Measurements from ENCODE around the gene PRG2. TPM values are rescaled to one million over a fixed set of nuclear protein-coding genes. Genes with fewer than 3 reads are reported as not detected.

The PRG2 gene
- total RNA-seq, 1 experiment from 2014 or later = not detected

DNA sequence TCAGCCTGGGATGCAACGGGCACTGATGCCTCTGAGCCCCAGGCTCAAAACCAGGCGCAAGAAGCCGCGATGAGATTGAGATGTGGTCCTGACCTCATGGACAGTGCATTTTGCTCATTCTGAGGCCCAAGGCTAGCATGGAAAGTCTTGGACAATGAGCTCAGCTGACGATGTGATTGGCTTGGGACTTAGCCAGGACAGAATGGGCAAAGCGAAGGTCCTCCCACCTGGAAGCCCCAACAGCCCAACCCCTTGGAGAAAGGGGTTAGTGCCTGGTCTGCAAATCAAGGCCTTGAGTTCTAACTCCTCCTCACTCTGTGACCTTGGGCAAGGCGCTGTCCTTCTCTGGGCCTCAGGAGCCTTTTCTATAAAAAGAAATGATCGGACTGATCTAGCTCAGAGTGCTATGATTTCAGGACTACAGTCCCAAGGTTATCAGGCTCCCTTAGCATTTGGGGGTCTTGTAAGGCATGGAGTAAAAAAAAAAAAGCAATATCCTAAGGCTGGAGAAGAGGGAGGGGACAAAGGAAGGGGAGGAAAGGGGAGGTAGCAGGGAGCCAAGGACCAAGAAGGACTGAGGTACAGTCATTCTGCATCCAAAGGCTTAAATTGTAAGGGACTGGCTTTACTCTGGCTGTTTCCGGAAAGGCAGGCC lies 33.8 kb upstream of the PRG2 start:
- in situ Hi-C loops (cut with HindIII; ENCODE audit: low pct_unique_long_range_greater_than_20kb, low sequenced_read_pairs) = no loop called here
- DNase-seq (ENCODE audit: low read depth) = no peak

DNA sequence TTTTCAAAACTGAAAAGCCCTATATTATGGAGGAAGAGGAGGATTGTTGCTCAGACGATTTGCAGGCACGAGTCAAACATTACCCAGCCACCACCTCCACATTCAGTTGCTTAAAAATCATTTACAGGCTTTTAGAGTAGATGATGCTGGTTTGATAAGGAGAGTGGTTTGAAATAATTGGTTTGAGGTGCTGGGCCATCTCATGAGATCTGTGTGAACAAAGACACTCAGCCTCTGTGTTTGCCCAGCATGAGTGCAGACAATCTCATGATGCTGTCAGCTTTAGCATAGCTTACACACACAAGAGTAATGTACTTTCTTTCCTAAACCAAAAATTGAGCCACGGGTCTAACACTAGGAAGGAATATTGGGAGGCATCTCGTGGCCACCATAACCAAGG lies 32.2 kb upstream of the PRG2 start:
- no peak for DNase-seq (ENCODE audit: low read depth)
- in situ Hi-C loops (cut with HindIII; ENCODE audit: low pct_unique_long_range_greater_than_20kb, low sequenced_read_pairs) = no loop called here

DNA sequence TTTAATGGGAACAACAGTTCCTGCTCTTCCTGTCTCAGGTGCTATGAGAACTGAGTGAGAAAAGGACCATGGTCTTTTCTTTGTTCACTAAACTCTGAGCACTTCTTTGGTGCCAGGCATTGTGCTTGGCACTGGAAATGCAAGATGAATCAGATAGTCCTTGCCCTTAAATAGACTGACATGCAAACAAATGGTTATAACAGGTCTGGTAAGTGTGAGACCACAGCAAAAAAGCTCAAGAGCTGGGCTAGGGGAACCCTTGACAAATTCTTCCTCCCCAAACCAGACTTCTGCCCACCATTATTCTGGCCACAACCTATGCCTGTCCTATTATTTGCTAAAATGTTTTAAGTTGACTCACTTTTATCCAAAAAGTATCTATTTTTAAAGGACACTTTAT lies 31.4 kb upstream of the PRG2 start:
- in situ Hi-C loops (cut with HindIII; ENCODE audit: low pct_unique_long_range_greater_than_20kb, low sequenced_read_pairs) = no loop called here

DNA sequence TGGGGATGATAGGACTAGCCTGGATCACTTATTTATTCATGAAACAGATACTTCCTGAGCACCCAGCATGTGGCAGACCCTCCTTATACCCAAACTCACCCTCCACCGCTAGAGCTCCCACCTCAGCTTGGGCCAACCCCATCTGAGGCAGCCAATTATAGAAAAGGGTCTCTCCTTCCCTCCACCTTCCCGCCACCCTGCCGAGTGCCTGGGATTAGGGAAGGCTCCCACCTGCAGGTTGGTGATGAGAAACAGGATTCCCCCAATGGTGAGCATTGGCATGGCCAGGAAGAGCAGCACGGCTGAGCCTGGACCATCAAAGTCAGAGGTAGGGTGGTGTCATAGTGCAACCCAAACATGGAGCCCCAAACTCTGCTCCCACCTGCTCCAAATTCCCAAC lies 30.6 kb upstream of the PRG2 start:
- no peak for DNase-seq (ENCODE audit: low read depth)
- in situ Hi-C loops (cut with HindIII; ENCODE audit: low pct_unique_long_range_greater_than_20kb, low sequenced_read_pairs) = no loop called here

More for the DNA sequence above, 31.4 kb upstream of the PRG2 start:
- DNase-seq (ENCODE audit: low read depth) = no peak

DNA sequence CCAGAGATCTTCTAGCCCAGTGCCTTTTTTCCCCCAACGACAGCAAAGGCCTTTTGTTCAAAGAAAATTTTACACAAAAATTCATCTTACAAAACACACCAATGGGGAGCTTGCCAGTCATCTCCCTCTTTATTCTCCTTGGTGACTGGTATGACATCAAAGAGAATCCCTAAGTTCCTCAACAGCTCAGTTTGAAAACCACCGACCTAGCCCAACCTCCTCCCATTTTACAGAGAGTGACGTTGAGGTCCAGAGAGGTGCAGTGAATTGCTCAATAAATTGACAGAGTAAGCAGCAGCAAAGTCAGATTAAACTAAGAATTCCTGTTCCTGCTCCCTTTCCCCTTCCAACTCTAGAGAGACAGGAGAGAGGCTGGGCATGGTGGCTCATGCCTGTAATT lies 28.7 kb upstream of the PRG2 start:
- in situ Hi-C loops (cut with HindIII; ENCODE audit: low pct_unique_long_range_greater_than_20kb, low sequenced_read_pairs) = no loop called here

DNA sequence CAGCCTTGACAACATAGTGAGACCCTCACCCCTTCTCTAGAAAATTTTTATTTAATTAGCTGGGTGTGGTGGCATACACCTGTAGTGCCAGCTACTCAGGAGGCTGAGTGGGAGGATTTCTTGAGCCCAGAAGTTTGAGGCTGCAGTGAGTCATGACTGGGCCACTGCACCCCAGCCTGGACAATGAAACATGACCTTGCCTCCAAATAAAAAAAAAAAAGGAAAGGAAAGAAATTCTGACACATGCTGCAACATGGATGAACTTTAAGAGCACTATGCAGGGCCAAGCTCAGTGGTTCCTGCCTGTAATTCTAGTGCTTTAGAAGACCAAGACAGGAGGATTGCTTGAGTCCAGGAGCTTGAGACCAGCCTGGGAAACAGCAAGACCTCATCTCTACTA lies 27.7 kb upstream of the PRG2 start:
- in situ Hi-C loops (cut with HindIII; ENCODE audit: low pct_unique_long_range_greater_than_20kb, low sequenced_read_pairs) = no loop called here
- DNase-seq (ENCODE audit: low read depth) = no peak

More for the DNA sequence above, 28.7 kb upstream of the PRG2 start:
- no peak for DNase-seq (ENCODE audit: low read depth)

DNA sequence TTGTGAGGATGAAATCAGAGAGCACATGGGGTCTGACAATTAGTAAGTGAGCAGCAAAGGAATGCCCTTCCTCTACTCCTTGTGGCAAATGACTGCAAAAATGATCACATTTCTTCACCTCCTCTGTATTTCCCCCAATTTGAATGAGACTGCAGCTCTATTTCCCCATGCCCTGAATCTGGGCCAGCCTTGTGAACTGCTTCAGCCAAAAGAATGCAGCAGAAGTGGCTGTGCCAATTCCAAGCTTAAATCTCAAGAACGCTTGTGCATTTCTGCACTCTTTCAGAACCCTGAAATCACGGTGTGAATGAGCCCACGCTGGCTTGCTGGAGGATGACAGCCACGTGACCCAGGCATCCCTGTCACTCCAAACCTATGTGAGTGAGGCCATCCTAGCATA lies 26.6 kb upstream of the PRG2 start:
- in situ Hi-C loops (cut with HindIII; ENCODE audit: low pct_unique_long_range_greater_than_20kb, low sequenced_read_pairs) = no loop called here
- no peak for DNase-seq (ENCODE audit: low read depth)

DNA sequence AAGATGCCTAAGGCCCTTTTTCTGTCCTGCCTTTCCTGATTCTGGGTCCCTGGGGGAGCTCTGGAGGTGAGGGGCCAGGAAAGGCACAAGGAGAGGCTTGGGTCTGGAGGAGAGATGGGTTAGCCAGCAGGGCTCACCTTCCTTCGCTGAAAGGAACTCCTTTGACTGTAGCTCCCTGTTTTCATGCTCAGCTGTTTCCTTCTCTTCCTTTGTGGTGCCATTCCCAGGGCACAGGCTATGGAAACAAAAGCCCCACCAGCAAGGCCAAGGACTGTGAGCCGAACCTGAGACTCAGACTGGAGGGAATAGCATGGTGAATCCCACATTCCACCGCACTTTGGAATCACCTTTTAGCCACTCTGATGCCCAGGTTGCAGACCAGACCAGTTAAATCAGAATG lies 26.0 kb upstream of the PRG2 start:
- in situ Hi-C loops (cut with HindIII; ENCODE audit: low pct_unique_long_range_greater_than_20kb, low sequenced_read_pairs) = no loop called here
- DNase-seq (ENCODE audit: low read depth) = no peak

DNA sequence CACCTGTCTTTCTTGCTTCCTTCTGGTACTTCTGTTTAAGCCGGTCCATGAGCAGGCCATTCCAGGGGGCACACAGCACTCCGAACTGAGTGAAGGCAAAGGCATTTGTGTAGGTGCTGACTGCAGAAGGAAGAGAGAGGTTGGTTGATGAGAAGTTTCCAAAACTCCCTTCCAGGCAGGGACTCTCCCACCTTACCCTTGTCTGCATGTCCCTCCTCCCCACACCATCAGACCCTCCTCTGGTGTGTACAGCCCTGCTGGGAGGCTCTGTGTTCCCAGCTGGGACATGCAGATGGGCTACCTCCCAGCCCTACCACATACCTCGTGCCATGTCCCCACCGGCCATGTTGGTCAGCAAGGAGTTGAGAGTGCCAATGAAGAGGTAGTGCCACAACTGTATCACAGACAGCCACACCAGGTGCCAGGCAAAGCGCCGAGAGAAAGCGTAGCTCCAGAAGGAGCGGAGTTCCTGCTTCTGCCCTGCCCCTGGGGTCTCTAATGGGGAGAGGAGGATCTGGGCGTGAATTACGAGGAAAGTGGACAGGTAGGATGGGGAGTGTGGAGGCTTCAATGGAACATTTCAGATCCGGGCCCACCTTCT lies 24.3 kb upstream of the PRG2 start:
- no peak for DNase-seq (ENCODE audit: low read depth)
- in situ Hi-C loops (cut with HindIII; ENCODE audit: low pct_unique_long_range_greater_than_20kb, low sequenced_read_pairs) = no loop called here

DNA sequence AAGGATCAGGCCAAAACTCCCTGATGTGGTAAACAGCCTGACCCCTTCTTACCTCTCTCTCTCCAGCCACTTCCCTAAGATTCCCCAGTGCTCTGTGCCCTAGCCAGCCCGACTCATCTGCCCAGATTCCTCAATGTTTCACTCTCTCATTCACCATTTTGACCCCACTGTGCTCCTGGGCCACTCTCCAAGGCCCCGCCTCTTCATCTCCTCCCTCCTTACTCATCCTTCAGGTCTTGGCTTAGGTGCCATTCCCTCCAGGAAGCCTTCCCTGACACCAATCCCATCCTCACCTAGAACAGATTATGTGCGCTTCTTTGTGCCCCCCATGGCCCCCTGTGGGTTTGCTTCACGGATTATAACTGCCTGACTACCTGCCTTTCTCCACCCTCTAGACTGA lies 23.2 kb upstream of the PRG2 start:
- no peak for DNase-seq (ENCODE audit: low read depth)
- in situ Hi-C loops (cut with HindIII; ENCODE audit: low pct_unique_long_range_greater_than_20kb, low sequenced_read_pairs) = no loop called here

DNA sequence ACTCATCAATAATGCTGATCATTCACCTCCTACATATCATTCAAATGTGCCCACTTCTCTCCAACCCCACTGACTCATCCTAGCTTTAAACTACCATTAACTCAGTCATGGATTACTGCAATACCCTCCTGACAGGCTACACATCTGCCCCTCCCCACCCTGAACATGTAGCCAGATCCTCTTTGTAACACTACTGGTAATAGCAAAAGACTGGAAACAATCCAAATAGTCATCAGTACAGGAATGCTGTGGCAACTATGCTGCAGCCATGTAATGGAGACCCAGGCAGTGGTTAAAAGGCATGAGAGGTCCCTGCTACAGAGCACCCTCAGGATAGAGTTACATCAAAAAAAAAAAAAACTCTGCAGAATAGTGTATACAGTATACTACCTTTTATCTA lies 19.8 kb upstream of the PRG2 start:
- in situ Hi-C loops (cut with HindIII; ENCODE audit: low pct_unique_long_range_greater_than_20kb, low sequenced_read_pairs) = no loop called here
- DNase-seq (ENCODE audit: low read depth) = no peak

DNA sequence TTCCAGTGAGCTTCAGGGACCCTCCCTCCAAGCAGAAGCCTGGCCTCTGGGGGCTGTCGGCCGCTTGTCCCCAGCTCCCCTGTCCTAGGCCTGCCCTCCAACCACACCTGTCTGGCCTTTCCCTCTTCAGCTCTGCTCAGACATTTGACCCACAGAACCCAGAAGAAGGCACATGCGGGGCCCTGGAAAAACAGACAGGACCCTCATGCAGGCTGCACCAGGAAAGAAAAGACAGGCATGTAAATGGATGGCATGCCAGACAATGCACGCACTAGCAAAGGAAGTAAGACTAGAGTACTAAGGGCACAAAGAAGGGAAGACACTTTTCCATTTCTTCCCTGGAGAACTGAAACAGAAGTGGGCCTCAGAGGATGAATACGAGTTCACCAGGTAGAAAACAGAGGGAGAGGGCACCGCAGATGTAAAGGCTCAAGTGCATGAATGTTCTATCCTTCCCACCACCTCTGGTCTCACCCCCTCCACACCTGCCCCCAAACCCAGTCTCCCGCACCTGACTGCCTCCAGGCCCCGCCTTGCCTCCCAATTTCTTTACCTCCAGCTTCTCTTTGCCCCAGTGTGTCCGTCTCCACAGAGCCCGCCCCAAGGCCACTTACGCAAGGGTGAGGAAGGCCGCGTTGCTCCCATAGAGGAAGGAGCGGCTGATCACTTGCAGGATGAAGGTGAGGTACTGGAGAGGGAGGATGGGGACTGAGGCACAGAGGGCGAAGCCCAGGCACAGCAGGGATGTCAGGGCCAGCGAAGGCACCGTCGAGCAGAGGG lies 19.1 kb upstream of the PRG2 start:
- in situ Hi-C loops (cut with HindIII; ENCODE audit: low pct_unique_long_range_greater_than_20kb, low sequenced_read_pairs) = no loop called here
- no peak for DNase-seq (ENCODE audit: low read depth)

DNA sequence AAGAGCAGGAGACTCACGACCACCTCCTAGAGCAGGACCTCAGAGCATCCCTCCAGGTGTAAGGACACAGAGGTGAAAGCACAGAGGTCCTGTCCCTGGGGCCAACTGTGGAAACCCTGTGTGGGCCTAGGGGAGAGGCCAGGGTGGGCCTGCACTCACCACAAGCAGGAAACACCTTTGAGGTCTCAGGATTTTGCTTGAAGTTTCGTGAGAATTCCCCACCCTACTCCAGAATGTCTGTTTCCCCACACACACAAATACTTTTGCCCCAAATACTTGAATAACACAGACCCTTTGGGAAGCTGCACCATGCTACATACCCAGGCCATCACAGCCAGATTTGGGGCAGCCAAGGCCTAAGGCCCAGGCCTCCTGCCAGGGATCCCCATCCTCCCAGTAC lies 18.3 kb upstream of the PRG2 start:
- in situ Hi-C loops (cut with HindIII; ENCODE audit: low pct_unique_long_range_greater_than_20kb, low sequenced_read_pairs) = no loop called here
- DNase-seq (ENCODE audit: low read depth) = no peak

DNA sequence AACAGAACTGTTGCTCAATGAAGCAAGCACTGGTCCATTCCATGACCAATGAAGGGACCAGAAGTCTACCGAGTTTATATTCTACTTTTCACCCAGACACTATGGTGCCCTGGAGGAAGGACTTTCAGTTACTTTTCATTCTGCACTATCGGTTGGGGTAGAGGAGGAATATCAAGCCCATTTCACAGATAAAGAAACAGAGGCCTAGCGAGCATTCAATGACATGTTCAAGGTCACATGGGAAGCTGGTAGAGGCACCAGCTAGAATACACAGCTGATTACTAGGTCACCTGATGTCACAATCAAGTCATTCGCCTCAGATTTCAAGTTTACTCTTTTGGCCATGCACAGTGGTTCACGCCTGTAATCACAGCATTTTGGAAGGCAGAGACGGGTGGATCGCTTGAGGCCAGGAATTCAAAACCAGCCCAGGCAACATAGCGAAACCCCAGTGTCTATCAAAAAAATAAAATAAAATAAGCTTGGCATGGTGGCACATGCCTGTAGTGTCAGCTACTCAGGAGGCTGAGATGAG lies 17.6 kb upstream of the PRG2 start:
- no peak for DNase-seq (ENCODE audit: low read depth)
- in situ Hi-C loops (cut with HindIII; ENCODE audit: low pct_unique_long_range_greater_than_20kb, low sequenced_read_pairs) = no loop called here

DNA sequence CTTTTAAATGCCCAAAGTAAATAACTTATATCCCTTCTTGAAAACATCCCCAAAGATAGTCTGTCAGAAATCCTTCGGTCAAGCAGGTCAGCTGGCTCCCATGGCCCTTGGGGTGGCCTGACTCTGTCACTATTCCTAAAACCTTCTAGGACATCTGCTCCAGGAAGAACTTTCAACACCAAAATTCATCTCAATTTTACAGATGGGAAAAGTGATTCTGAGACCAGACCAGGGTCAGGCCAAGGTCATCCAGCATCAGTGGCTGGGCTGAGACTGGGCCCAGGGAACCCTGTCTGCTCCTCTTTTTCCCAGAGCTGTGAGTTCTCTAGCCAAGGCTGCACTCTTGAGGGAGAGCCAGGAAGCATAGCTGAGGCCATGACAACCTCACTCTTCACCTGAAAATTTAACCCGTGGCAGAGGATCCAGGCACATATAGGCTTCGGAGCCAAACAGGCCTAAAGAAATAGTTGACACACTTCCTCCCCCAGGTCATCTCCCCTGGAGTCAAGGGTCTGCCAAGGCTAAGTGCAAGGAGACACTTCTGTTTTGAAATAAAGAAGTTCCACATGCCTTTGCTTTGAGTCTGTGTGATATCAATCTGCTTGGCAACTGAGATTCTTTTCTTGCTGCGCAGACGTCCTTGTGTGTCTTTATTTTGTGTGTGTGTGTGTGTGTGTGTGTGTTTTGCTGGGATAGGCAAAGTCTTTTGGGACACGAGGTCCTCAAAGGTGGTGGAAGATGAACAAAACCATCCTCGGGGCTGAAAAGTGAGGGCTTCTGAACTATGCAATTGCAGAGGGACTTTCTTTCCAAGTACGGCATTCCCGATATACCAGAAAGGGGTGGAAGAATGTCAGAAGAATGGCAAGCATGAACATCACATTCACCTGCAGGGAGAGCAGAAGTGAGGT lies 16.8 kb upstream of the PRG2 start:
- in situ Hi-C loops (cut with HindIII; ENCODE audit: low pct_unique_long_range_greater_than_20kb, low sequenced_read_pairs) = no loop called here
- DNase-seq (ENCODE audit: low read depth) = no peak

DNA sequence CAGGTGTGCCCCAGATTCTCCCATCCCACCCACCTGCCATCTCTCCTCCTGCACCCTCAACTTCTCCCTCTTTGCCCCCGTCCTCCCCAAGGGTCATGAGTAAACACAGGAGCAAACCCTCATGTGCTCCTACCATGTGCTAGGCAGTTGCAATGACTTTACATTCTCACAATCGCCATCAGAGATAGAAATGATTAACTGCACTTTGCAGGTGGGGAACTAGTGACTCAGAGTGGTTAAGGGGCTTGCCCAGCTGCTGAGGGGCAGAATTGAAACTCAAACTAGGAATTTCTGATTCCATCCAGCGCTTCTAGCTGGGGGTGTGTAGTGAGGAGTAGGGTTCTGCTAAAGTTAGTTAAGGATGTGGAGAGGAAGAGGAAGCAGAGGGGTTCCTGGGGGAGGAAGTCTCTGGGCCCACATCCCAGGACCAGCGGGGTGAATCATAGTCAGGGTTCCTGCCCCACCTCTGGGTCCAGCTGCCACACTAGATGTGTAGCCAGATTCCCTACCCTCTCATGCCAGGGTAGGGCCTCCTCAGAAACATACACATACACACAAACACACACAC lies 16.0 kb upstream of the PRG2 start:
- peak; percentile 19 for DNase-seq (ENCODE audit: low read depth)
- in situ Hi-C loops (cut with HindIII; ENCODE audit: low pct_unique_long_range_greater_than_20kb, low sequenced_read_pairs) = no loop called here

DNA sequence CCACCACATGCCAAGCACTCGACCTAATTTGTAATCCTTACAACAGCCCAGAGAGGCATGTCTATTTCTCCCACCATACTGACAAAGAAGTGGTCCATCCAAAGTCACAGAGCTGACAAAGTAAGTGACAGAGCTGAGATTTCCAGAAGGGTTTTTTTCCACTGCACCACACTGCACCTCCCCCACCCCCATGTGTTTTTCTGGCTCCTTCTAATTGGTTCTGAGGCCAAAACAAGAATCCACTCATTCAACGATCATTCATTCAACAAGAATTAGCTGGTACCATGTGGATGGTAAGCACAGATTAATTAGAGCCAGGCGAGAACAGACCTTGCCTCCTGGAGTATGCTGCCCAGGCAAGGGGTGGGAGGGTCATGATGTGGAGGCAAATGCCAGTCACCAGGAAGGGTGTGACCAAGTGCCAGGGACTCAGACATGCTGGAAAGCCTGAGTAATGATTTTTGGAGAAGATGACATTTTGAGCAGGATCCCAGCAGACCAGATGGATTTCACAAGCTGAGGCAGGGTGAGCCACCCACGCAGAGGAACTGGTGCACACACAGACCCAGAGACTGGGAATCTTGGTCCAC lies 14.9 kb upstream of the PRG2 start:
- in situ Hi-C loops (cut with HindIII; ENCODE audit: low pct_unique_long_range_greater_than_20kb, low sequenced_read_pairs) = no loop called here

DNA sequence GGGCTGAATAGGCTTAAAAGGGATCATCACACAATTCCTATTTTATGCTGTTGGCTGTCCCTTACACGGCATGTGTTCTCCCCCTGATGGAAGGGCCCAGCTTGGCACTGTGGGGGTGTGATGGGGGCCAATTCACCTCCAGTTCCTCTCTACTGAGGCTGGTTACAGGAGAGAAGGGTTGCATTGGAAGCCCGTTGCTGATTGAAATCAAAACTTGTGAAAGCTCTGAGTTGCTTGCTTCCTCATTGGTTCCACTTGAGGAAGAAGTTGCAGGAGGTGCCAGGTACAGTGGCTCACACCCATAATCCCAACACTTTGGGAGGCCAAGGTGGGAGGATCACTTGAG lies 13.3 kb upstream of the PRG2 start:
- DNase-seq (ENCODE audit: low read depth) = no peak
- in situ Hi-C loops (cut with HindIII; ENCODE audit: low pct_unique_long_range_greater_than_20kb, low sequenced_read_pairs) = no loop called here

More for the DNA sequence above, 14.9 kb upstream of the PRG2 start:
- DNase-seq (ENCODE audit: low read depth) = no peak
